Stimulated activated CD8-positive, alpha-beta memory T cell treated with anti-CD3 and anti-CD28 coated beads, Interleukin-2, amount 100 ng/mL, for 1 hour (primary cell): ENCODE data around the gene P2RY2.
"Not testable (repeated sequence)": the region's sequence is repeated elsewhere in the genome, so short reads cannot be mapped to it uniquely, and the experiment has no call there.

Source experiments
- DNase-seq, 2 donors: peaks; one replicate each; pipeline ENCODE4 v3.0.0-alpha.2; 2020; ENCODE audit warnings: low read depth in 2 of 2

Gene P2RY2

GRCh38 chr11:73188301-73188700, 29.8 kb upstream of the P2RY2 start:
- DNase-seq = no peak

GRCh38 chr11:73189315-73189714, 28.8 kb upstream of the P2RY2 start:
- DNase-seq = no peak

GRCh38 chr11:73189723-73190556, 28.1 kb upstream of the P2RY2 start:
- no peak for DNase-seq

GRCh38 chr11:73190557-73190885, 27.6 kb upstream of the P2RY2 start:
- DNase-seq = no peak

GRCh38 chr11:73191151-73191550, 26.9 kb upstream of the P2RY2 start:
- no peak for DNase-seq

- DNase-seq = no peak
Measured at GRCh38 chr11:73192272-73192671, 25.8 kb upstream of the P2RY2 start.

- DNase-seq = no peak
Measured at GRCh38 chr11:73193251-73194033, 24.6 kb upstream of the P2RY2 start.

GRCh38 chr11:73194034-73194507, 24.0 kb upstream of the P2RY2 start:
- DNase-seq = no peak

- DNase-seq = no peak
Measured at GRCh38 chr11:73194593-73194992, 23.5 kb upstream of the P2RY2 start.

- no peak for DNase-seq
Measured at GRCh38 chr11:73195191-73196007, 22.7 kb upstream of the P2RY2 start.

GRCh38 chr11:73196576-73196975, 21.5 kb upstream of the P2RY2 start:
- no peak for DNase-seq

GRCh38 chr11:73197348-73197747, 20.7 kb upstream of the P2RY2 start:
- DNase-seq = no peak

- DNase-seq = not testable (repeated sequence)
Measured at GRCh38 chr11:73197787-73198186, 20.3 kb upstream of the P2RY2 start.

- no peak for DNase-seq
Measured at GRCh38 chr11:73198677-73199076, 19.4 kb upstream of the P2RY2 start.

GRCh38 chr11:73199446-73199845, 18.6 kb upstream of the P2RY2 start:
- DNase-seq = no peak

- no peak for DNase-seq
Measured at GRCh38 chr11:73200256-73200655, 17.8 kb upstream of the P2RY2 start.

GRCh38 chr11:73201249-73201648, 16.8 kb upstream of the P2RY2 start:
- DNase-seq = no peak

- no peak for DNase-seq
Measured at GRCh38 chr11:73201888-73202780, 15.9 kb upstream of the P2RY2 start.

GRCh38 chr11:73203322-73203721, 14.8 kb upstream of the P2RY2 start:
- DNase-seq = no peak

GRCh38 chr11:73203790-73204189, 14.3 kb upstream of the P2RY2 start:
- no peak for DNase-seq

GRCh38 chr11:73204711-73205121, 13.4 kb upstream of the P2RY2 start:
- no peak for DNase-seq
